ENCODE data around the gene THSD4. TPM values are rescaled to one million over a fixed set of nuclear protein-coding genes. Genes with fewer than 3 reads are reported as not detected.
"Not testable (repeated sequence)": the region's sequence is repeated elsewhere in the genome, so short reads cannot be mapped to it uniquely, and the experiment has no call there.

Gene THSD4
- total RNA-seq, 1 donor from 2014 or later: not detected

GRCh38 chr15:71195242-71195641 is 80.0 kb downstream of the THSD4 start:
- no peak overlapping the region for H3K27ac Mint-ChIP-seq
- H3K9me3 Mint-ChIP-seq: peaks cover 8% of the 10 kb centered on the region
- intact Hi-C loops (cut with micrococcal nuclease): no loop called here
- no peaks in the 10 kb centered on the region for H3K36me3 Mint-ChIP-seq (ENCODE audit: low read depth)
- no peak overlapping the region for H3K4me3 Mint-ChIP-seq (ENCODE audit: low read depth)
- H3K27me3 Mint-ChIP-seq (ENCODE audit: low read depth): no peaks in the 10 kb centered on the region
- no peak for DNase-seq (ENCODE audit: low spot score)
- H3K4me1 Mint-ChIP-seq (ENCODE audit: low read depth): no peaks in the 10 kb centered on the region

GRCh38 chr15:71197620-71198019 is 82.3 kb downstream of the THSD4 start:
- H3K36me3 Mint-ChIP-seq (ENCODE audit: low read depth): no peaks in the 10 kb centered on the region
- no peak for DNase-seq (ENCODE audit: low spot score)
- no peak overlapping the region for H3K4me3 Mint-ChIP-seq (ENCODE audit: low read depth)
- no peaks in the 10 kb centered on the region for H3K4me1 Mint-ChIP-seq (ENCODE audit: low read depth)
- no peak overlapping the region for H3K27ac Mint-ChIP-seq
- intact Hi-C loops (cut with micrococcal nuclease): no loop called here
- no peaks in the 10 kb centered on the region for H3K27me3 Mint-ChIP-seq (ENCODE audit: low read depth)
- H3K9me3 Mint-ChIP-seq: peaks cover 8% of the 10 kb centered on the region

GRCh38 chr15:71198846-71199245 is 83.6 kb downstream of the THSD4 start:
- intact Hi-C loops (cut with micrococcal nuclease): no loop called here
- H3K4me3 Mint-ChIP-seq (ENCODE audit: low read depth): no peak overlapping the region
- peaks cover 2% of the 10 kb centered on the region for H3K27me3 Mint-ChIP-seq (ENCODE audit: low read depth)
- no peak for DNase-seq (ENCODE audit: low spot score)
- peaks cover 8% of the 10 kb centered on the region for H3K9me3 Mint-ChIP-seq
- H3K36me3 Mint-ChIP-seq (ENCODE audit: low read depth): no peaks in the 10 kb centered on the region
- H3K27ac Mint-ChIP-seq: no peak overlapping the region
- no peaks in the 10 kb centered on the region for H3K4me1 Mint-ChIP-seq (ENCODE audit: low read depth)

DNA sequence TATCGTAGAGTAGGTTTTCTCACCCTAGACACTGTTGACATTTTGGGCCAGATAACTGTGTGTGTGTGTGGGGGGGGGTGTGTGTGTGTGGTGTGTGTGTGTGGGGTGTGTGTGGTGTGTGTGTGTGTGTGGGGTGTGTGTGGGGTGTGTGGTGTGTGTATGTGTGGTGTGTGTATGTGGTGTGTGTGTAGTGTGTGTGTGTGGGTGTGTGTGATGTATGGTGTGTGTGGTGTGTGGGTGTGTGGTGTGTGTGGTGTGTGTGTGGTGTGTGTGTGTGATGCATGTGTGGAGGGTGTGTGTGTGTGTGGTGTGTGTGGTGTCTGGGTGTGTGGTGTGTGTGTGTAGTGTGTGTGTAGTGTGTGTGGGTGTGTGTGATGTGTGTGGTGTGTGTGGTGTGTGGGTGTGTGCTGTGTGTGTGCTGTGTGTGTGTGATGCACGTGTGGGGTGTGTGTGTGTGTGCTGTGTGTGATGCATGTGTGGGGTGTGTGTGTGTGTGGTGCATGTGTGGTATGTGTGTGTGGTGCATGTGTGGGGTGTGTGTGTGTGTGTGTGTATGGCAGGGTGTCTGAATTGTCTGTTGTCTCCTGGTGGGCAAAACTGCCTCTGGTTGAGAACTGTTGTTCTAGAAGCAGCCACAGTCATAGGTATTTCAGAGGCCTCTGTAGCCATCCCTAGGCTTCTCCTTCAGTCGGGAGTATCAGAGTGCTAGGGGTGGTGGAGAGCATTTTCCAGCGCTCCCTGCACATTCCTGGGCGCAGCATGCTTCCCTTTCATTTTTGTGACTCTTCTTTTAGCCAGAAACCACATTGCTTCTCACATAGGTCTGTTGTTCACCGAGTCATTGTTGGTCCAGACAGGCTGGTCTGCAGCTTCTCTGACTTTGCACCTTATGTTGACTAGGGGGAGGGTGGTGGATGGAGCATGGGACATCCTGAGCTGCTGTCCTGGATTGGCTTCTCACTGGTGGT is 84.4 kb downstream of the THSD4 start:
- intact Hi-C loops (cut with micrococcal nuclease): no loop called here
- no peak for DNase-seq (ENCODE audit: low spot score)
- peaks cover 8% of the 10 kb centered on the region for H3K9me3 Mint-ChIP-seq
- H3K4me1 Mint-ChIP-seq (ENCODE audit: low read depth): no peaks in the 10 kb centered on the region
- H3K27ac Mint-ChIP-seq: no peak overlapping the region
- H3K27me3 Mint-ChIP-seq (ENCODE audit: low read depth): peaks cover 2% of the 10 kb centered on the region
- no peak overlapping the region for H3K4me3 Mint-ChIP-seq (ENCODE audit: low read depth)
- no peaks in the 10 kb centered on the region for H3K36me3 Mint-ChIP-seq (ENCODE audit: low read depth)

DNA sequence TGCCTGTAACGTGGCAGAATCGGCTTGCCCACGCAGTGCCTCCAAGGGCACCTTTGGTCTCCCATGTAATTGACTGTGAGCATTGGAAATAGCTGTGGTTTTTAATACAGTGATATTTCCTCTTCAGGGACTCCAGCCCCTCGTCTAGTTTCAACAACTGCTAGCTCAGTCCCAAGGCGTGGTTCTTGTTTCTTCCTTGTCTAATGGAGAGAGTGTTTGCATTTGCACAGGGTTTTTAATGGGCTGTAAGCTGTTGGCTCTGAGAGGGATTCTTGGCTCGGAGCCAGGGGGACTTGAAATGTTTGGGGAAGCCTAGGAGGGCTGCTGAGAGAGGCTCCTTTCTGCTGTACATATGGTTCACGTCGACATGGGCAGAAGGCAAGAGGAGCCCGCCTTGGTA is 86.2 kb downstream of the THSD4 start:
- no peak overlapping the region for H3K4me3 Mint-ChIP-seq (ENCODE audit: low read depth)
- H3K27me3 Mint-ChIP-seq (ENCODE audit: low read depth): peaks cover 2% of the 10 kb centered on the region
- H3K9me3 Mint-ChIP-seq: peaks cover 8% of the 10 kb centered on the region
- no peaks in the 10 kb centered on the region for H3K4me1 Mint-ChIP-seq (ENCODE audit: low read depth)
- no peaks in the 10 kb centered on the region for H3K36me3 Mint-ChIP-seq (ENCODE audit: low read depth)
- DNase-seq (ENCODE audit: low spot score): no peak
- H3K27ac Mint-ChIP-seq: no peak overlapping the region
- intact Hi-C loops (cut with micrococcal nuclease): no loop called here

DNA sequence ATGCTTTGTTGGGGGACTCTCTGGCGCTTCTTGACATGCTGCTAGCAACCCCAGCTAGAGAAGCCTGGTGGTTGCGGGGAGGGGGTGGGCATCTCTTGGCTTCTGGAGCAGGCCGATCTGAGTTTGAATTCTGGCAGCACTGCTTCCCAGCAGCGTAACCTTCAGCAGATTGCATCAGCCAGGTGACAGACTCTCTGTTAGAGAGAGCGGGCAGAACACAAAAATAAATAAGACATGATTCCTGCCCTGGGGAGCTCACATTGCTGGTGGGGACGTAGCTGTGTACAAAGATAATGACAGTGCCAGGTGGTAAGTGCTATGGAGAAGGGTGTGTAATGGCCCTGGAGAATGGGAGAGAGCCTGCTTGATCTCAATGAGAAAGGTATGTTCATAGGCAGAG is 87.4 kb downstream of the THSD4 start:
- Mint-ChIP-seq H3K36me3 (ENCODE audit: low read depth) (no peaks in the 10 kb centered on the region), H3K4me3 (ENCODE audit: low read depth) (no peak overlapping the region), H3K27ac (no peak overlapping the region), H3K27me3 (ENCODE audit: low read depth) (peaks cover 2% of the 10 kb centered on the region), H3K9me3 (peaks cover 8% of the 10 kb centered on the region), H3K4me1 (ENCODE audit: low read depth) (no peaks in the 10 kb centered on the region)
- intact Hi-C loops (cut with micrococcal nuclease): no loop called here
- no peak for DNase-seq (ENCODE audit: low spot score)

- DNase-seq (ENCODE audit: low spot score): no peak
- intact Hi-C loops (cut with micrococcal nuclease): no loop called here
- peaks cover 8% of the 10 kb centered on the region for H3K9me3 Mint-ChIP-seq
- no peak overlapping the region for H3K4me3 Mint-ChIP-seq (ENCODE audit: low read depth)
- H3K27ac Mint-ChIP-seq: no peak overlapping the region
- H3K36me3 Mint-ChIP-seq (ENCODE audit: low read depth): no peaks in the 10 kb centered on the region
- peaks cover 2% of the 10 kb centered on the region for H3K27me3 Mint-ChIP-seq (ENCODE audit: low read depth)
- no peaks in the 10 kb centered on the region for H3K4me1 Mint-ChIP-seq (ENCODE audit: low read depth)
Observed at GRCh38 chr15:71203586-71204474, 88.6 kb downstream of the THSD4 start.

DNA sequence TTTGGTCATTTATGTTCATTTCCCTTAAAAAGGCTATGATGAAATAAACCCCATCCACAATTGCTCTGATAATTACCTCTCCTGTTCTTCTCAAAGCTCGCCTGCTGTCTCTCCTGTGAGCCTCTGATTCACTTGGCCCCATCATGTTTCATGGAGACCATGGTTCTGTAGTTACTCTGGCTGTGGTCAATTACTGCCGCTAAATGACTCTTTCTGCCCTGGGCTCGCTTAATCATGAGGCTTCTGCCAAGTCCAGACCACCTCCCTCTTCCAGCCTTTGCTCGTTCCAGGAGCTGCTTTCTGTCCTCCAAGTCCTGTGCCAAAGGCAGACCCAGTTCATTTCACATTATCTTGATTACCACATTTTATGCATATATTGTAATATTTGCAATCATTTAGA is 91.9 kb downstream of the THSD4 start:
- no peak overlapping the region for H3K4me3 Mint-ChIP-seq (ENCODE audit: low read depth)
- no peak overlapping the region for H3K27ac Mint-ChIP-seq
- peaks cover 2% of the 10 kb centered on the region for H3K27me3 Mint-ChIP-seq (ENCODE audit: low read depth)
- intact Hi-C loops (cut with micrococcal nuclease): no loop called here
- H3K36me3 Mint-ChIP-seq (ENCODE audit: low read depth): no peaks in the 10 kb centered on the region
- H3K4me1 Mint-ChIP-seq (ENCODE audit: low read depth): no peaks in the 10 kb centered on the region
- DNase-seq (ENCODE audit: low spot score): no peak
- H3K9me3 Mint-ChIP-seq: no peaks in the 10 kb centered on the region

- Mint-ChIP-seq H3K4me1 (ENCODE audit: low read depth) (no peaks in the 10 kb centered on the region), H3K9me3 (no peaks in the 10 kb centered on the region), H3K4me3 (ENCODE audit: low read depth) (no peak overlapping the region), H3K36me3 (ENCODE audit: low read depth) (no peaks in the 10 kb centered on the region), H3K27ac (no peak overlapping the region), H3K27me3 (ENCODE audit: low read depth) (no peaks in the 10 kb centered on the region)
- intact Hi-C loops (cut with micrococcal nuclease): no loop called here
- no peak for DNase-seq (ENCODE audit: low spot score)
Observed at GRCh38 chr15:71212146-71212545, 96.9 kb downstream of the THSD4 start.

DNA sequence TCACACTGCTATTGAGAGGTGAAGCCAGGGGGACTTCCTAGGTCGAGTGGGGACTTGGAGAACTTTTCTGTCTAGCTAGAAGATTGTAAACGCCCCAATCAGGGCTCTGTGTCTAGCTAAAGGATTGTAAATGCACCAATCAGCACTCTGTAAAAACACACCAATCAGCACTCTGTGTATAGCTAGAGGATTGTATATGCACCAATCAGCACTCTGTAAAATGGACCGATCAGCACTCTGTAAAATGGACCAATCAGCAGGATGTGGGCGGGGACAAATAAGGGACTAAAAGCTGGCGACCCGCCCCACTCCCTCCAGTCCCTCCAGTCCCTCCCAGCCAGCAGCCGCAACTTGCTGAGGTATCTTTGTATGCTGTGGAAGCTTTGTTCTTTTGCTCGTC is 98.7 kb downstream of the THSD4 start:
- H3K27ac Mint-ChIP-seq; H3K27me3 Mint-ChIP-seq (ENCODE audit: low read depth); DNase-seq (ENCODE audit: low spot score); H3K9me3 Mint-ChIP-seq; H3K4me3 Mint-ChIP-seq (ENCODE audit: low read depth); H3K4me1 Mint-ChIP-seq (ENCODE audit: low read depth); H3K36me3 Mint-ChIP-seq (ENCODE audit: low read depth); intact Hi-C loops (cut with micrococcal nuclease): not testable (repeated sequence)

DNA sequence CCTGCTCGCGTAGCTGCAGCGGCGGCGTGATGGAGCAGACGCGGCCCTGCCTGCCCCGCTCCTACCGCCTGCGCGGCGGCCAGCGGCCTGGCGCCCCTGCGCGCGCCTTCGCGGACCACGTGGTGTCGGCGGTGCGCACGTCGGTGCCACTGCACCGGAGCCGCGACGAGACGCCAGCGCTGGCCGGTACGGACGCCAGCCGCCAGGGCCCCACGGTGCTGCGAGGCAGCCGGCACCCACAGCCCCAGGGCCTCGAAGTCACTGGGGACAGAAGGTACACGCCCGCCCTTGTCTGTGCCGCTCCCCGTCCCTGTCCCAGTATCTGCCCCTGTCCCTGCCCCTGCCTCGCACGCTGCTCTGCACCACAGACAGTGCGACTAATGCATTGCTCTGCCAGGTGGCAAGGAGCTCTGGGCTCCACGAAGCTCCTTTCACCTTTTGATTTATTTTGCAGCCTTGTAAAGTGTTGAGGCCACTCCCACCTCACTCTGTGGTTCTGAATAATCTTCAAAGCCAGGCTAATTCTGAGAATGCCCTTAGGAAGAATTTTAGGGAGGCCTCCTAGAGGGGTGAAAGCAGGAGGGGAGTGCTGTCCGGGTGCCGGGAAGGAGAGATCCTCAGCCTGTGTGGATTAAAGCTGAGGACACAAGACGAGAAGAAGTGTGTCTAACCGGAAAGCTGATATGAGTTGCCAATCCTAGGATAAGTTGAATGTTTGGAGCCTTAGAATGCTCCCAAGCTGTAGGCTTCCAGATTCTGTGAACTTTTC is 100.0 kb downstream of the THSD4 start:
- DNase-seq (ENCODE audit: low spot score): no peak
- Mint-ChIP-seq H3K9me3 (no peaks in the 10 kb centered on the region), H3K36me3 (ENCODE audit: low read depth) (no peaks in the 10 kb centered on the region), H3K4me3 (ENCODE audit: low read depth) (no peak overlapping the region), H3K27ac (no peak overlapping the region), H3K27me3 (ENCODE audit: low read depth) (no peaks in the 10 kb centered on the region), H3K4me1 (ENCODE audit: low read depth) (no peaks in the 10 kb centered on the region)
- intact Hi-C loops (cut with micrococcal nuclease): no loop called here

- Mint-ChIP-seq H3K27me3 (ENCODE audit: low read depth) (no peaks in the 10 kb centered on the region), H3K27ac (no peak overlapping the region)
Observed at GRCh38 chr15:71218272-71218805, 103.1 kb downstream of the THSD4 start.

More at GRCh38 chr15:71218272-71218805, 103.1 kb downstream of the THSD4 start:
- Mint-ChIP-seq H3K9me3 (no peaks in the 10 kb centered on the region), H3K4me3 (ENCODE audit: low read depth) (no peak overlapping the region), H3K4me1 (ENCODE audit: low read depth) (no peaks in the 10 kb centered on the region), H3K36me3 (ENCODE audit: low read depth) (no peaks in the 10 kb centered on the region)
- intact Hi-C loops (cut with micrococcal nuclease): no loop called here
- DNase-seq (ENCODE audit: low spot score): no peak
